Neural cell (in vitro differentiated cells): ENCODE results near the gene TMEM127. TPM values are rescaled to one million over a fixed set of nuclear protein-coding genes. Genes with fewer than 3 reads are reported as not detected.

Experiments used
- H2AFZ ChIP-seq: fragments of 200-600, 300-800 bp; sonication (generic), shearing (Covaris generic); 2 replicates; pipeline ENCODE4 v1.6.0; 2014; ENCODE audit warnings: low read depth, mild to moderate bottlenecking, antibody characterized with exemption, low read length, moderate library complexity
- H3F3A ChIP-seq: fragments of 200-600 bp; shearing (Covaris generic); 2 replicates; pipeline ENCODE4 v1.6.1; 2016; ENCODE audit warnings: mild to moderate bottlenecking, moderate library complexity, mixed read lengths, antibody characterized with exemption, low read length; ENCODE audit not compliant: insufficient read depth, poor library complexity, severe bottlenecking
- H3K27ac ChIP-seq: fragments of 200-600, 300-800 bp; sonication (generic), shearing (Covaris generic); 2 replicates; pipeline ENCODE4 v1.5.1; 2014; ENCODE audit warnings: mild to moderate bottlenecking, low read length, moderate library complexity
- H3K27me3 ChIP-seq: fragments of 300-800, 200-600 bp; sonication (generic), shearing (Covaris generic); 2 replicates; pipeline ENCODE4 v1.6.0; 2014; ENCODE audit warnings: mild to moderate bottlenecking, low read depth, low read length, moderate library complexity; ENCODE audit not compliant: insufficient read depth
- H3K36me3 ChIP-seq: fragments of 300-800, 200-600 bp; sonication (generic), shearing (Covaris generic); 2 replicates; pipeline ENCODE4 v1.5.1; 2014; ENCODE audit warnings: mild to moderate bottlenecking, antibody characterized with exemption, low read length, moderate library complexity; ENCODE audit not compliant: insufficient read depth
- H3K4me2 ChIP-seq: fragments of 300-800, 200-600 bp; sonication (generic), shearing (Covaris generic); 2 replicates; pipeline ENCODE4 v1.6.0; 2014; ENCODE audit warnings: mild to moderate bottlenecking, low read length
- H3K4me3 ChIP-seq: fragments of 300-800, 200-600 bp; sonication (generic), shearing (Covaris generic); 2 replicates; pipeline ENCODE4 v1.5.1; 2014; ENCODE audit warnings: mild to moderate bottlenecking, low read length, moderate library complexity
- H3K79me2 ChIP-seq: fragments of 200-600 bp; shearing (Covaris generic); replicated peaks from 2 replicates; pipeline ENCODE4 v1.6.0; 2014; ENCODE audit warnings: mild to moderate bottlenecking, low read length, moderate library complexity; ENCODE audit not compliant: insufficient read depth
- H3K9ac ChIP-seq: fragments of 300-800, 200-600 bp; sonication (generic), shearing (Covaris generic); 2 replicates; pipeline ENCODE4 v1.6.1; 2016; ENCODE audit warnings: mild to moderate bottlenecking, low read length, mixed read lengths
- H3K9me2 ChIP-seq: fragments of 200-600 bp; shearing (Covaris generic); 2 replicates; pipeline ENCODE4 v1.6.1; 2016; ENCODE audit warnings: mild to moderate bottlenecking, low read length, mixed read lengths; ENCODE audit not compliant: insufficient read depth
- H3K9me3 ChIP-seq: fragments of 200-600, 300-800 bp; sonication (generic), shearing (Covaris generic); 2 replicates; pipeline ENCODE4 v1.6.1; 2016; ENCODE audit warnings: mild to moderate bottlenecking, mixed run types, low read length, moderate library complexity, mixed read lengths
- H4K20me1 ChIP-seq: fragments of 200-600 bp; shearing (Covaris generic); 2 replicates; pipeline ENCODE4 v1.6.1; 2016; ENCODE audit warnings: mild to moderate bottlenecking, mixed run types; ENCODE audit not compliant: insufficient read depth
- CTCF ChIP-seq: fragments of 450-650 bp; IDR thresholded peaks from 2 replicates; pipeline ENCODE4 v1.5.1; 2014; ENCODE audit warnings: antibody characterized with exemption, mild to moderate bottlenecking, moderate library complexity; ENCODE audit not compliant: poor library complexity, severe bottlenecking
- EP300 ChIP-seq: fragments of 450-650 bp; conservative IDR thresholded peaks from 2 replicates; pipeline ENCODE4 v1.6.1; 2014; ENCODE audit warnings: antibody characterized with exemption, mild to moderate bottlenecking, moderate library complexity; ENCODE audit not compliant: poor library complexity, severe bottlenecking
- EZH2 ChIP-seq: fragments of 200-600, 300-800 bp; shearing (Covaris generic), sonication (generic); IDR thresholded peaks from 2 replicates; pipeline ENCODE4 v1.6.1; 2014; ENCODE audit warnings: antibody characterized with exemption, low read length, borderline replicate concordance, mild to moderate bottlenecking; ENCODE audit not compliant: insufficient read depth, poor library complexity, severe bottlenecking
- MXI1 ChIP-seq: fragments of 450-650 bp; conservative IDR thresholded peaks from 2 replicates; pipeline ENCODE4 v1.6.1; 2014; ENCODE audit warnings: antibody characterized with exemption, mild to moderate bottlenecking; ENCODE audit not compliant: poor library complexity, severe bottlenecking
- POLR2AphosphoS5 ChIP-seq: IDR thresholded peaks from 2 replicates; pipeline ENCODE4 v1.6.1; 2012
- RAD21 ChIP-seq: fragments of 450-650 bp; conservative IDR thresholded peaks from 2 replicates; pipeline ENCODE4 v1.6.1; 2014; ENCODE audit warnings: antibody characterized with exemption, mild to moderate bottlenecking, moderate library complexity
- REST ChIP-seq: IDR thresholded peaks from 2 replicates; pipeline ENCODE4 v1.6.1; 2012; ENCODE audit warnings: borderline replicate concordance
- SMC3 ChIP-seq: fragments of 450-650 bp; conservative IDR thresholded peaks from 2 replicates; pipeline ENCODE4 v1.6.1; 2014; ENCODE audit warnings: antibody characterized with exemption, mild to moderate bottlenecking, moderate library complexity; ENCODE audit not compliant: poor library complexity
- TAF1 ChIP-seq: IDR thresholded peaks from 2 replicates; pipeline ENCODE4 v1.6.1; 2012; ENCODE audit warnings: low read depth
- polyA plus RNA-seq: library from polyadenylated mRNA; depleted of rRNA; stranded (reverse); fragments of >200 nt; gene quantifications from 2 replicates; pipeline ENCODE4 v1.2.3, GENCODE V29; 2014

TMEM127 gene
- polyA plus RNA-seq, 1 donor from 2014 or later = 19.1 TPM

- H3K27ac ChIP-seq = no peak overlapping the region
- no peaks in the 10 kb centered on the region for H3K27me3 ChIP-seq
- H2AFZ ChIP-seq = no peak overlapping the region
- H4K20me1 ChIP-seq = no peaks in the 10 kb centered on the region
- H3K4me3 ChIP-seq = peak overlapping the region; percentile 98
- no peaks in the 10 kb centered on the region for H3K9me2 ChIP-seq
- TF ChIP-seq EZH2 = no peak
- TF ChIP-seq RAD21 = peak; percentile 62
- TF ChIP-seq POLR2AphosphoS5 = no peak
- TF ChIP-seq CTCF = peak; percentile 55
- TF ChIP-seq TAF1 = no peak
- TF ChIP-seq MXI1 = no peak
- TF ChIP-seq SMC3 = no peak
- TF ChIP-seq EP300 = no peak
- TF ChIP-seq REST = no peak
- peaks cover 26% of the 10 kb centered on the region for H3K79me2 ChIP-seq
- no peaks in the 10 kb centered on the region for H3K9me3 ChIP-seq
- peak overlapping the region; percentile 93 for H3K9ac ChIP-seq
- peak overlapping the region; percentile 65 for H3K4me2 ChIP-seq
- H3F3A ChIP-seq = no peaks in the 10 kb centered on the region
- no peaks in the 10 kb centered on the region for H3K36me3 ChIP-seq
These were observed 1.6 kb upstream of the TMEM127 start for GRCh38 chr2:96267159-96267971.

- Histone ChIP-seq H3K36me3 (no peaks in the 10 kb centered on the region), H3K27ac (peak overlapping the region; percentile 87), H4K20me1 (peaks cover 4% of the 10 kb centered on the region), H3K4me2 (peak overlapping the region; percentile 91), H3K9me2 (no peaks in the 10 kb centered on the region), H3K9ac (peak overlapping the region; percentile 93), H3K9me3 (no peaks in the 10 kb centered on the region), H3F3A (no peaks in the 10 kb centered on the region), H3K4me3 (peak overlapping the region; percentile 98), H2AFZ (peak overlapping the region; percentile 87), H3K27me3 (no peaks in the 10 kb centered on the region), H3K79me2 (peaks cover 30% of the 10 kb centered on the region)
- no peak for TF ChIP-seq EP300
- TF ChIP-seq SMC3 = no peak
- TF ChIP-seq RAD21 = no peak
- no peak for TF ChIP-seq POLR2AphosphoS5
- TF ChIP-seq EZH2 = no peak
- no peak for TF ChIP-seq REST
- TF ChIP-seq TAF1 = no peak
- no peak for TF ChIP-seq CTCF
- no peak for TF ChIP-seq MXI1
These were observed 403 bp downstream of the TMEM127 start for GRCh38 chr2:96265349-96265839.
